IMR-90 (cell line): ENCODE results near the gene B4GALT5. TPM values are rescaled to one million over a fixed set of nuclear protein-coding genes. Genes with fewer than 3 reads are reported as not detected.

Source experiments
- ATAC-seq: fragments of 200-7000 bp; cut with Tn5 transposase; 2 replicates; pipeline ENCODE4 v1.9.1; 2020; ENCODE audit warnings: low read depth, mild to moderate bottlenecking, moderate library complexity
- BruUV-seq: library from RNA; stranded (reverse); fragments of 400-500 nt; replicated peaks from 2 replicates; lab custom pipeline; 2021; lab: Mats Ljungman, UMichigan
- CTCF ChIA-PET: fragments of 300-600 bp; formaldehyde crosslinking; extraction: SDS; loops from one replicate; lab custom pipeline; 2021; ENCODE audit warnings: antibody characterized with exemption; lab: Yijun Ruan, JAX
- POLR2A ChIA-PET: fragments of 300-600 bp; sonication (Branson Sonifier 250); formaldehyde crosslinking; loops from one replicate; lab custom pipeline; 2022; ENCODE audit warnings: antibody characterized with exemption; ENCODE audit not compliant: unreplicated experiment; lab: Charles Lee
- DNase-seq: peaks from one replicate; pipeline ENCODE4 v3.0.0; 2013
- H2AFZ ChIP-seq: replicated peaks from 2 replicates; pipeline ENCODE3; 2013; ENCODE audit warnings: low read length, mild to moderate bottlenecking; ENCODE audit not compliant: poor library complexity
- H2AK5ac ChIP-seq: 2 replicates; pipeline ENCODE4 v1.6.1; 2013; ENCODE audit warnings: low read depth, low read length, inconsistent platforms
- H2AK9ac ChIP-seq: replicated peaks from 2 replicates; pipeline ENCODE3; 2013; ENCODE audit warnings: mild to moderate bottlenecking, low read depth, low read length, moderate library complexity; ENCODE audit not compliant: poor library complexity
- H2BK120ac ChIP-seq: 2 replicates; pipeline ENCODE4 v1.6.1; 2013; ENCODE audit warnings: low read depth, low read length, inconsistent platforms
- H2BK15ac ChIP-seq: 3 replicates; pipeline ENCODE4 v1.6.1; 2013; ENCODE audit warnings: low read depth, low read length, inconsistent platforms
- H2BK20ac ChIP-seq: 2 replicates; pipeline ENCODE4 v1.6.1; 2013; ENCODE audit warnings: low read depth, mild to moderate bottlenecking, inconsistent platforms, low read length, moderate library complexity
- H2BK5ac ChIP-seq: 2 replicates; pipeline ENCODE4 v1.6.1; 2013; ENCODE audit warnings: mild to moderate bottlenecking, low read depth, low read length, inconsistent platforms; ENCODE audit not compliant: poor library complexity, severe bottlenecking
- H3K14ac ChIP-seq: replicated peaks from 2 replicates; pipeline ENCODE4 v1.6.1; 2013; ENCODE audit warnings: low read depth, low read length, inconsistent platforms
- H3K18ac ChIP-seq: 2 replicates; pipeline ENCODE4 v1.6.1; 2013; ENCODE audit warnings: low read depth, low read length, control low read depth
- H3K23ac ChIP-seq: 2 replicates; pipeline ENCODE4 v1.6.1; 2013; ENCODE audit warnings: low read depth, low read length, inconsistent platforms
- H3K27ac ChIP-seq: 2 replicates; pipeline ENCODE4 v1.5.1; 2013; ENCODE audit warnings: mild to moderate bottlenecking, control low read depth, low read length; ENCODE audit not compliant: insufficient read depth
- H3K27me3 ChIP-seq: 2 replicates; pipeline ENCODE4 v1.6.1; 2013; ENCODE audit warnings: low read length; ENCODE audit not compliant: control insufficient read depth, insufficient read depth
- H3K36me3 ChIP-seq: 2 replicates; pipeline ENCODE4 v1.6.1; 2013; ENCODE audit warnings: low read length, mixed read lengths; ENCODE audit not compliant: control insufficient read depth, insufficient read depth
- H3K4ac ChIP-seq: 2 replicates; pipeline ENCODE4 v1.6.1; 2013; ENCODE audit warnings: low read depth, low read length, inconsistent platforms
- H3K4me1 ChIP-seq: 2 replicates; pipeline ENCODE4 v1.6.1; 2013; ENCODE audit warnings: low read length, mixed read lengths; ENCODE audit not compliant: control insufficient read depth, insufficient read depth
- H3K4me2 ChIP-seq: 2 replicates; pipeline ENCODE4 v1.6.1; 2013; ENCODE audit warnings: low read depth, mild to moderate bottlenecking, control low read depth, low read length, moderate library complexity
- H3K4me3 ChIP-seq: 2 replicates; pipeline ENCODE4 v1.5.1; 2013; ENCODE audit warnings: low read depth, mild to moderate bottlenecking, control low read depth, low read length, moderate library complexity; ENCODE audit not compliant: insufficient read depth
- H3K56ac ChIP-seq: 2 replicates; pipeline ENCODE4 v1.6.1; 2013; ENCODE audit warnings: low read length, inconsistent platforms; ENCODE audit not compliant: insufficient read depth; ENCODE audit errors: extremely low read depth
- H3K79me1 ChIP-seq, 2 experiments: 2 replicates each; pipeline ENCODE4 v1.6.1; 2013; ENCODE audit warnings: low read length in 2 of 2, inconsistent platforms in 1 of 2, low read depth in 1 of 2
- H3K9ac ChIP-seq: 2 replicates; pipeline ENCODE4 v1.6.1; 2013; ENCODE audit warnings: low read depth, low read length, control low read depth
- H3K9me1 ChIP-seq: 2 replicates; pipeline ENCODE4 v1.6.1; 2013; ENCODE audit warnings: low read length, inconsistent platforms; ENCODE audit not compliant: insufficient read depth
- H3K9me3 ChIP-seq: 2 replicates; pipeline ENCODE4 v1.6.1; 2013; ENCODE audit warnings: low read length; ENCODE audit not compliant: control insufficient read depth, insufficient read depth
- H4K20me1 ChIP-seq: 2 replicates; pipeline ENCODE4 v1.6.1; 2013; ENCODE audit warnings: low read length, inconsistent platforms; ENCODE audit not compliant: insufficient read depth
- H4K5ac ChIP-seq: 2 replicates; pipeline ENCODE4 v1.6.1; 2013; ENCODE audit warnings: mild to moderate bottlenecking, low read depth, low read length, control low read depth
- H4K8ac ChIP-seq, 2 experiments: 2 replicates each; pipeline ENCODE4 v1.6.1; 2013; ENCODE audit warnings: low read depth in 2 of 2, low read length in 2 of 2, control low read depth in 1 of 2, inconsistent platforms in 1 of 2
- H4K91ac ChIP-seq: 2 replicates; pipeline ENCODE4 v1.6.1; 2013; ENCODE audit warnings: low read depth, low read length, inconsistent platforms; ENCODE audit not compliant: insufficient read depth
- BHLHE40 ChIP-seq: fragments of 150-350 bp; IDR thresholded peaks from 2 replicates; pipeline ENCODE4 v1.6.1; 2016; ENCODE audit warnings: mild to moderate bottlenecking, low read depth, low read length
- CEBPB ChIP-seq: IDR thresholded peaks from 2 replicates; pipeline ENCODE4 v1.6.1; 2012; ENCODE audit warnings: low read depth, low read length, improper control_type of control experiment
- CHD1 ChIP-seq: IDR thresholded peaks from 2 replicates; pipeline ENCODE4 v1.6.1; 2012; ENCODE audit warnings: low read depth, low read length, improper control_type of control experiment
- FOS ChIP-seq: fragments of 150-350 bp; IDR thresholded peaks from 2 replicates; pipeline ENCODE4 v1.6.1; 2016; ENCODE audit warnings: low read depth, low read length
- MAFK ChIP-seq: IDR thresholded peaks from 2 replicates; pipeline ENCODE4 v1.6.1; 2012; ENCODE audit warnings: low read depth, low read length, improper control_type of control experiment
- MAZ ChIP-seq: IDR thresholded peaks from 2 replicates; pipeline ENCODE4 v1.6.1; 2012; ENCODE audit warnings: low read depth, mild to moderate bottlenecking, low read length, improper control_type of control experiment, moderate library complexity, borderline replicate concordance
- MXI1 ChIP-seq: IDR thresholded peaks from 2 replicates; pipeline ENCODE4 v1.6.1; 2012; ENCODE audit warnings: low read depth, mild to moderate bottlenecking, low read length, moderate library complexity, borderline replicate concordance
- NFE2L2 ChIP-seq: fragments of 150-350 bp; IDR thresholded peaks from 2 replicates; pipeline ENCODE4 v1.6.1; 2016; ENCODE audit warnings: low read depth, mild to moderate bottlenecking, low read length
- POLR2A ChIP-seq: IDR thresholded peaks from 2 replicates; pipeline ENCODE4 v1.6.1; 2012; ENCODE audit warnings: mild to moderate bottlenecking, low read depth, low read length
- RAD21 ChIP-seq: IDR thresholded peaks from 2 replicates; pipeline ENCODE4 v1.6.1; 2012; ENCODE audit warnings: low read length, improper control_type of control experiment
- RCOR1 ChIP-seq: IDR thresholded peaks from 2 replicates; pipeline ENCODE4 v1.6.1; 2012; ENCODE audit warnings: mild to moderate bottlenecking, low read length, improper control_type of control experiment; ENCODE audit not compliant: insufficient replicate concordance
- RFX5 ChIP-seq: IDR thresholded peaks from 2 replicates; pipeline ENCODE4 v1.8.0; 2012; ENCODE audit warnings: low read depth, mild to moderate bottlenecking, low read length, moderate library complexity
- SMC3 ChIP-seq: fragments of 150-350 bp; IDR thresholded peaks from 2 replicates; pipeline ENCODE4 v1.6.1; 2016; ENCODE audit warnings: low read depth, mild to moderate bottlenecking, antibody characterized with exemption, low read length, moderate library complexity
- WGBS, 2 experiments: methylation state at CpG; one replicate each; pipeline versions ENCODE4 v1.1.5 to v1.1.7; 2013; ENCODE audit warnings: missing lambda C conversion rate in 2 of 2; ENCODE audit not compliant: insufficient read length in 1 of 2; ENCODE audit errors: extremely low coverage in 2 of 2; 5-methylcytosine and 5-hydroxymethylcytosine counted together
- dilution Hi-C: fragments of 300-500 bp; cut with HindIII; formaldehyde crosslinking; loops from one replicate; pipeline ENCODE4 v1.14.3; 2018; ENCODE audit warnings: low sequenced_read_pairs; ENCODE audit not compliant: unreplicated experiment
- in situ Hi-C: fragments of 300-500 bp; cut with MboI; formaldehyde crosslinking; loops from 3 replicates; pipeline ENCODE4 v1.14.3; 2019; ENCODE audit warnings: low sequenced_read_pairs, inconsistent platforms, mixed read lengths
- intact Hi-C: fragments of 100-400 bp; cut with micrococcal nuclease; formaldehyde crosslinking; loops from 2 replicates; pipeline ENCODE4 v1.10.0; 2022
- polyA plus RNA-seq, 3 experiments: library from polyadenylated mRNA; depleted of rRNA; stranded (reverse); fragments of >200 nt; gene quantifications; 2 replicates each; pipeline ENCODE4 v1.2.3, GENCODE V29; 2012; ENCODE audit warnings: low replicate concordance in 1 of 3
- total RNA-seq: library from RNA; depleted of rRNA; stranded (reverse); fragments of >200 nt; gene quantifications from 2 replicates; pipeline ENCODE4 v1.2.3, GENCODE V29; 2012
- TF ChIP-seq, protein P1 (sequence below): fragments of 150-350 bp; IDR thresholded peaks from 2 replicates; pipeline ENCODE4 v1.6.1; 2016; ENCODE audit warnings: low read depth, mild to moderate bottlenecking, low read length, moderate library complexity, borderline replicate concordance
- TF ChIP-seq, protein P2 (sequence below): fragments of 150-350 bp; IDR thresholded peaks from 2 replicates; pipeline ENCODE4 v1.6.1; 2017; ENCODE audit warnings: mild to moderate bottlenecking, antibody characterized with exemption, low read length, low read depth
- TF ChIP-seq, protein P3 (sequence below): conservative IDR thresholded peaks from 2 replicates; pipeline ENCODE4 v1.5.1; 2012; ENCODE audit warnings: mild to moderate bottlenecking, low read depth, low read length, improper control_type of control experiment

The B4GALT5 gene
- total and polyA plus RNA-seq, 2 of the 4 experiments (the other 2 are of a cell fraction) = 11.3 to 20.4 TPM

DNA sequence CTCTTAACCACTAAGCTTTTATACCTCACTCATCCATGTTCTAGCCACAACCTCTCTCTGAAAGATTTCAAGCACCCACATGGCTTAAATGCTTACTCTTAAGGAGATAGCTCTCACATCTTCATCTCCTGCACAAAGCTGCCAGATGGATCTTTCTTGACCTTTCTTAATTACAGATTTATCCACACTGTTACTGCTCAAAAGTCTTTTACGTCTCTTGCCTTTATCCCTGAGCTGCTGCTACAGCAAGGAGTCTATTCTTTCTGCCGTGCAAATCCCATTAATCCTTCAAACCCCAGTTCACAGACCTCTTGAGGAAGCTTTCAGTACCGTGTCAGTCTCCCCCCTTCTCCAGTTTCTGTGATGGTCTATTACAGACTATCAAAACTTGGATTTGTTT is 54.6 kb downstream of the B4GALT5 start:
- in situ Hi-C loops (no loop called here), intact Hi-C loops (no loop called here), dilution Hi-C loops (no loop called here)
- CTCF ChIA-PET = no interaction called here
- no CpG with 5 or more reads among the region's 3 CpGs for WGBS, 2 experiments
- POLR2A ChIA-PET = no interaction called here
- ATAC-seq (no peak), DNase-seq (no peak)
- Histone ChIP-seq H3K4me1 (peaks cover 14% of the 10 kb centered on the region), H2AFZ (no peak overlapping the region), H3K9ac (no peak overlapping the region), H3K4ac (no peak overlapping the region), H4K91ac (no peak overlapping the region), H3K9me3 (peaks cover 7% of the 10 kb centered on the region), H2BK5ac (no peak overlapping the region), H3K27ac (no peak overlapping the region), H2BK20ac (no peak overlapping the region), H4K8ac (no peak overlapping the region), H3K14ac (no peak overlapping the region), H3K79me1 (peaks cover 55 to 76% of the 10 kb centered on the region in 2 experiments), H3K36me3 (peaks cover 11% of the 10 kb centered on the region), H3K18ac (no peak overlapping the region), H2AK9ac (no peak overlapping the region), H4K20me1 (peaks cover 77% of the 10 kb centered on the region), H3K9me1 (no peaks in the 10 kb centered on the region; the same call in 1 of the 2 replicates), H4K5ac (no peak overlapping the region), H3K4me3 (no peak overlapping the region), H2BK120ac (no peak overlapping the region), H2BK15ac (no peak overlapping the region), H3K56ac (no peak overlapping the region), H3K23ac (no peak overlapping the region), H3K27me3 (no peaks in the 10 kb centered on the region), H2AK5ac (no peak overlapping the region), H3K4me2 (no peak overlapping the region)
- BruUV-seq = no TSS peak
- no peak for TF ChIP-seq MAFK
- TF ChIP-seq NFE2L2 = no peak
- TF ChIP-seq CHD1 = no peak
- no peak for TF ChIP-seq FOS
- TF ChIP-seq, protein P1, sequence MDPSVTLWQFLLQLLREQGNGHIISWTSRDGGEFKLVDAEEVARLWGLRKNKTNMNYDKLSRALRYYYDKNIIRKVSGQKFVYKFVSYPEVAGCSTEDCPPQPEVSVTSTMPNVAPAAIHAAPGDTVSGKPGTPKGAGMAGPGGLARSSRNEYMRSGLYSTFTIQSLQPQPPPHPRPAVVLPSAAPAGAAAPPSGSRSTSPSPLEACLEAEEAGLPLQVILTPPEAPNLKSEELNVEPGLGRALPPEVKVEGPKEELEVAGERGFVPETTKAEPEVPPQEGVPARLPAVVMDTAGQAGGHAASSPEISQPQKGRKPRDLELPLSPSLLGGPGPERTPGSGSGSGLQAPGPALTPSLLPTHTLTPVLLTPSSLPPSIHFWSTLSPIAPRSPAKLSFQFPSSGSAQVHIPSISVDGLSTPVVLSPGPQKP = no peak
- TF ChIP-seq SMC3 = no peak
- TF ChIP-seq POLR2A = no peak
- no peak for TF ChIP-seq CEBPB
- TF ChIP-seq, protein P2, sequence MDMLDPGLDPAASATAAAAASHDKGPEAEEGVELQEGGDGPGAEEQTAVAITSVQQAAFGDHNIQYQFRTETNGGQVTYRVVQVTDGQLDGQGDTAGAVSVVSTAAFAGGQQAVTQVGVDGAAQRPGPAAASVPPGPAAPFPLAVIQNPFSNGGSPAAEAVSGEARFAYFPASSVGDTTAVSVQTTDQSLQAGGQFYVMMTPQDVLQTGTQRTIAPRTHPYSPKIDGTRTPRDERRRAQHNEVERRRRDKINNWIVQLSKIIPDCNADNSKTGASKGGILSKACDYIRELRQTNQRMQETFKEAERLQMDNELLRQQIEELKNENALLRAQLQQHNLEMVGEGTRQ = no peak
- TF ChIP-seq RAD21 = no peak
- TF ChIP-seq MXI1 = no peak
- TF ChIP-seq, protein P3, sequence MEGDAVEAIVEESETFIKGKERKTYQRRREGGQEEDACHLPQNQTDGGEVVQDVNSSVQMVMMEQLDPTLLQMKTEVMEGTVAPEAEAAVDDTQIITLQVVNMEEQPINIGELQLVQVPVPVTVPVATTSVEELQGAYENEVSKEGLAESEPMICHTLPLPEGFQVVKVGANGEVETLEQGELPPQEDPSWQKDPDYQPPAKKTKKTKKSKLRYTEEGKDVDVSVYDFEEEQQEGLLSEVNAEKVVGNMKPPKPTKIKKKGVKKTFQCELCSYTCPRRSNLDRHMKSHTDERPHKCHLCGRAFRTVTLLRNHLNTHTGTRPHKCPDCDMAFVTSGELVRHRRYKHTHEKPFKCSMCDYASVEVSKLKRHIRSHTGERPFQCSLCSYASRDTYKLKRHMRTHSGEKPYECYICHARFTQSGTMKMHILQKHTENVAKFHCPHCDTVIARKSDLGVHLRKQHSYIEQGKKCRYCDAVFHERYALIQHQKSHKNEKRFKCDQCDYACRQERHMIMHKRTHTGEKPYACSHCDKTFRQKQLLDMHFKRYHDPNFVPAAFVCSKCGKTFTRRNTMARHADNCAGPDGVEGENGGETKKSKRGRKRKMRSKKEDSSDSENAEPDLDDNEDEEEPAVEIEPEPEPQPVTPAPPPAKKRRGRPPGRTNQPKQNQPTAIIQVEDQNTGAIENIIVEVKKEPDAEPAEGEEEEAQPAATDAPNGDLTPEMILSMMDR = no peak
- no peak for TF ChIP-seq BHLHE40
- TF ChIP-seq MAZ = no peak
- TF ChIP-seq RCOR1 = no peak
- TF ChIP-seq RFX5 = no peak
